BJ (cell line): ENCODE results near the gene TWNK. TPM values are rescaled to one million over a fixed set of nuclear protein-coding genes. Genes with fewer than 3 reads are reported as not detected.

Source experiments
- CTCF ChIA-PET: fragments of 350-600 bp; formaldehyde crosslinking; extraction: SDS; loops from one replicate; lab custom pipeline; 2021; ENCODE audit warnings: antibody characterized with exemption, inconsistent platforms; lab: Yijun Ruan, JAX
- POLR2A ChIA-PET: fragments of 300-600 bp; sonication (Branson Sonifier 250); formaldehyde crosslinking; extraction: SDS; loops from one replicate; lab custom pipeline; 2021; ENCODE audit warnings: antibody characterized with exemption; lab: Charles Lee
- DNase-seq: peaks from one replicate; pipeline ENCODE4 v3.0.0-alpha.2; 2011; ENCODE audit warnings: low read depth
- H3K27me3 ChIP-seq: 2 replicates; pipeline ENCODE4 v1.6.0; 2011; ENCODE audit warnings: low read length; ENCODE audit not compliant: control insufficient read depth, insufficient read depth
- H3K36me3 ChIP-seq: 2 replicates; pipeline ENCODE4 v1.5.1; 2011; ENCODE audit warnings: low read length; ENCODE audit not compliant: control insufficient read depth, insufficient read depth
- H3K4me3 ChIP-seq: 2 replicates; pipeline ENCODE4 v1.5.1; 2011; ENCODE audit warnings: low read depth, mild to moderate bottlenecking, control low read depth, low read length
- polyA plus RNA-seq: library from polyadenylated mRNA; depleted of rRNA; stranded (reverse); fragments of >200 nt; gene quantifications from 2 replicates; pipeline ENCODE4 v1.2.3, GENCODE V29; 2011
- TF ChIP-seq, protein P1 (sequence below): IDR thresholded peaks from 2 replicates; pipeline ENCODE4 v1.5.1; 2011; ENCODE audit warnings: low read depth, mild to moderate bottlenecking, control low read depth, inconsistent platforms, low read length, moderate library complexity; ENCODE audit not compliant: insufficient read depth

TWNK gene
- polyA plus RNA-seq, 1 experiment: 5.5 TPM

DNA sequence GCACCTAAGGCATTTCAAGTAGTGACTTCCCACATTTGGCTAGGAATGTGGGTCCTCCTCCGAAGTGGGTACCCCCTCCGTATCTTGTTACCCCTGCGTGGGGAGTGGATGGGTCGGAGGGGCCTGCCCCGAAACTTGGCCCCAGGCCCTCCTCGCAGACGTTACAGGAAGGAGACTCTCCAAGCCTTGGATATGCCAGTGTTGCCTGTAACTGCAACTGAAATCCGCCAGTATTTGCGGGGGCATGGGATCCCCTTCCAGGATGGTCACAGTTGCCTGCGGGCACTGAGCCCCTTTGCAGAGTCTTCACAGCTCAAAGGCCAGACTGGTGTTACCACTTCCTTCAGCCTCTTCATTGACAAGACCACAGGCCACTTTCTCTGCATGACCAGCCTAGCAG, 823 bp downstream of the TWNK start:
- CTCF ChIA-PET: interaction anchor here (1.8 to 21.8 kb wide), 3 partner anchors 10 to 29 kb away, joined by 15 to 479 read pairs (median 237); partner anchors contain the start of gene LZTS2
- Histone ChIP-seq H3K27me3 (no peaks in the 10 kb centered on the region), H3K36me3 (peaks cover 19% of the 10 kb centered on the region), H3K4me3 (peak overlapping the region; percentile 95)
- TF ChIP-seq, protein P1, sequence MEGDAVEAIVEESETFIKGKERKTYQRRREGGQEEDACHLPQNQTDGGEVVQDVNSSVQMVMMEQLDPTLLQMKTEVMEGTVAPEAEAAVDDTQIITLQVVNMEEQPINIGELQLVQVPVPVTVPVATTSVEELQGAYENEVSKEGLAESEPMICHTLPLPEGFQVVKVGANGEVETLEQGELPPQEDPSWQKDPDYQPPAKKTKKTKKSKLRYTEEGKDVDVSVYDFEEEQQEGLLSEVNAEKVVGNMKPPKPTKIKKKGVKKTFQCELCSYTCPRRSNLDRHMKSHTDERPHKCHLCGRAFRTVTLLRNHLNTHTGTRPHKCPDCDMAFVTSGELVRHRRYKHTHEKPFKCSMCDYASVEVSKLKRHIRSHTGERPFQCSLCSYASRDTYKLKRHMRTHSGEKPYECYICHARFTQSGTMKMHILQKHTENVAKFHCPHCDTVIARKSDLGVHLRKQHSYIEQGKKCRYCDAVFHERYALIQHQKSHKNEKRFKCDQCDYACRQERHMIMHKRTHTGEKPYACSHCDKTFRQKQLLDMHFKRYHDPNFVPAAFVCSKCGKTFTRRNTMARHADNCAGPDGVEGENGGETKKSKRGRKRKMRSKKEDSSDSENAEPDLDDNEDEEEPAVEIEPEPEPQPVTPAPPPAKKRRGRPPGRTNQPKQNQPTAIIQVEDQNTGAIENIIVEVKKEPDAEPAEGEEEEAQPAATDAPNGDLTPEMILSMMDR: no peak
- POLR2A ChIA-PET: no interaction called here
- DNase-seq: no peak

DNA sequence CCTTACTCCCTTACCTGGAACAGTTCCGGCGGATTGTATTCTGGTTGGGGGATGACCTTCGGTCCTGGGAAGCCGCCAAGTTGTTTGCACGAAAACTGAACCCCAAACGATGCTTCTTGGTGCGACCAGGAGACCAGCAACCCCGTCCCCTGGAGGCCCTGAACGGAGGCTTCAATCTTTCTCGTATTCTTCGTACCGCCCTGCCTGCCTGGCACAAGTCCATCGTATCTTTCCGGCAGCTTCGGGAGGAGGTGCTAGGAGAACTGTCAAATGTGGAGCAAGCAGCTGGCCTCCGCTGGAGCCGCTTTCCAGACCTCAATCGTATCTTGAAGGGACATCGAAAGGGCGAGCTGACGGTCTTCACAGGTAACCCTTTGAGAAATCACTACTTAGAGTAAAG, 1.7 kb downstream of the TWNK start:
- CTCF ChIA-PET: interaction anchor here (1.4 to 21.8 kb wide), 4 partner anchors 9 to 36 kb away, joined by 4 to 479 read pairs (median 126); partner anchors contain the start of gene LZTS2

DNA sequence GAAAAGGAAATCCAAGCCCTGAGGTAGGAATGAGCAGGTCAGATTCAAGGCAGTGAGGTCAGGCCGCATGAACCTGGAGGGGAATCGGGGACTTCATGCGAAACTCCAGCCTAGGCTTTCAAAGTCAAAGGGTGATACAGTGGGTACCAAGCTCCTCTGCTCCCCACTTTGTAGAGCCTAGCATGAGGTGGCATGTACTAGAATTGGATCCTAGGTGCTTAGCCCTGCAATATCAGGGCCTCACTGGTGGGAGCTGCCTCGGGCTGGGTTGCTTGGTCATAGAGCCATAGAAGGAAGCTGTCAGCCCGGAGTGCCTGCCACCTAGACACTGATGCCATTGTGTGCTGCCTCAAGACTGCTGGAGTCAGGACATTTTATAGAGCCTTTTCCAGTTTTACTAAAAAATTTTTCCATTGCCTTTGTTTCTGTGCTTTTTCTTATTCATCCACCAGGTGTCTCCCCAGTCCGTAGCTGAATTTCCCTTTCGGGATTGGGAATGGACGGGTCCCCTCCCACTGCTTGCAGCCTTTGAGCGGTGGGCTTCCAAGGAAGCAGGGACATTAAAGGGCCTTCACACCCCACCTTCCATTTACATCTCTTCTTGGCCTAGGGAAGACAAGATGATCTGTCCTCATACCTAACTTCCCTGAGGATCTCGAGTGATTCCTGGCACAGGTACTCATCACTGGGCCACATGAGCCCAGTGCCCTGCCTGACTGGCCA, 6.8 kb downstream of the TWNK start:
- POLR2A ChIA-PET: no interaction called here
- CTCF ChIA-PET: interaction anchor here (0.6 to 21.8 kb wide), 13 partner anchors 9 to 173 kb away, joined by 3 to 479 read pairs (median 6); partner anchors contain the start of genes KAZALD1 and SEMA4G
- H3K27me3 ChIP-seq: no peaks in the 10 kb centered on the region
- no peak for DNase-seq
- peaks cover 19% of the 10 kb centered on the region for H3K36me3 ChIP-seq
- TF ChIP-seq, protein P1: peak; percentile 72
- H3K4me3 ChIP-seq: no peak overlapping the region

More for the DNA sequence above, 1.7 kb downstream of the TWNK start:
- TF ChIP-seq, protein P1: no peak
- H3K27me3 ChIP-seq: no peaks in the 10 kb centered on the region
- H3K4me3 ChIP-seq: no peak overlapping the region
- POLR2A ChIA-PET: no interaction called here
- DNase-seq: no peak
- peaks cover 22% of the 10 kb centered on the region for H3K36me3 ChIP-seq

DNA sequence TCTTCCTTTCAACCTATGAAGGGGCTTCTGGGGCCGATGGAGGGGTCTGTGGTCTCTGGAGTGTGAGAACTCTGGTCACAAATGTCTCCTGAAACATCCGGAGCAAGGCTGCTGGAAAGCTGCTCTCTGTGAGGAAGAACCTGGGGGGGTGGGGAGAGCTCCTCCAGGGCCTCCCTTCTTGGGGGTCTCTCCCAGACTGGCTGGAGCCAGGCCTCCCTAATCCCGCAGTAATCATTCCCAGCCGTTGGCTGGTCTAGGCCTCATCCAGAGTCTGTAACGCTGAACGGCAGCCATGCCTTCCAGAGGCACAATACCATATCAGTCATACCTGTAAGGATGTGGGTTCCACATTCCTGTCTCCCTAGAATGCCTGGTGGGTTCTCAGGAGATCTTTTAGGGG, 7.8 kb downstream of the TWNK start:
- CTCF ChIA-PET: interaction anchor here (0.6 to 21.8 kb wide), 6 partner anchors 14 to 86 kb away, joined by 3 to 479 read pairs (median 6); no protein-coding TSS in a partner anchor
- TF ChIP-seq, protein P1: no peak
- Histone ChIP-seq H3K27me3 (no peaks in the 10 kb centered on the region), H3K4me3 (no peak overlapping the region), H3K36me3 (peaks cover 15% of the 10 kb centered on the region)
- POLR2A ChIA-PET: no interaction called here
- DNase-seq: no peak

DNA sequence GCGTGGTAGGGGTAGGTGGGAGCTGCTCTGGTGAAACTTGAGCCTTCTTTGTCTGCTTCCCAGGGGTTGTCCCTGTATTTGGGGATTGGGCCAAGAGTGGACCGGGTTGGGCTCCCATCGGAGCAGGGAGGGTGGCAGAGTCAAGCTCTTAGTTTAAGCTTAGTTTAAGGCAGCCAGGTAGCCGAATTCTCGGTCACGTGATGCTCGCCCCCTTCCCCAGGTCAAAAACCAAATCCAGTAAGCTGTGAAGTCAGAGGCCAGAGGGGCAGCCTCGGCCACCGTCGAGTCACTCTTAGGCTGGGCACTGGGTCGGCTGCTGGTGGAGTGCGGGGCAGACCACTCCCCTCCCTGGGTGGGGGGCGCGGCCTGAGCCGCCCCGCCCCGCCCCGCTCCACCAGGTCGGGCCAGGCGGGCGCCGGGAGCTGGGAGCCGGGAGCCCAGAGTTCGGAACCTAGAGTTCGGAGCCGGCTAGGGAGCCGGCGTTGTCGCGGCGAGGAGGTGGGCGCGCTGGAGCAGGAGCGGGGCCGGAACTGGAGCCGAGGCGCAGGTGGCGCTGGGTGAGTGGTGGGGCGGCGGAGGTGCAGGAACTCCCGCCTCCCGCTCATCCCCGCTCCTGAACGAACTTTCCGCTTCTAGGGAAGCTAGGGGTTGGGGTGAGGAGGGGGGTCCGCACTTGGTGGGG, 9.5 kb downstream of the TWNK start:
- Histone ChIP-seq H3K4me3 (peak overlapping the region; percentile 71), H3K27me3 (no peaks in the 10 kb centered on the region), H3K36me3 (peaks cover 10% of the 10 kb centered on the region)
- CTCF ChIA-PET: interaction anchor here (0.6 to 21.8 kb wide), 15 partner anchors 10 to 84 kb away, joined by 3 to 479 read pairs (median 7); partner anchors contain the start of genes KAZALD1, MRPL43, PDZD7 and SFXN3
- DNase-seq: no peak
- TF ChIP-seq, protein P1: no peak
- POLR2A ChIA-PET: interaction anchor here (0.6 kb wide), 1 partner anchor 19 kb away, joined by 3 read pairs; no protein-coding TSS in a partner anchor
